Panc1 (cell line): Measurements from ENCODE around the gene TRIM54. TPM values are rescaled to one million over a fixed set of nuclear protein-coding genes. Genes with fewer than 3 reads are reported as not detected.

Experiments used
- ATAC-seq: fragments of 200-7000 bp; cut with Tn5 transposase; 2 replicates; pipeline ENCODE4 v1.9.1; 2020; ENCODE audit warnings: mild to moderate bottlenecking, moderate library complexity
- Bru-seq: library from RNA; stranded (reverse); fragments of 400-500 nt; gene quantifications from one replicate; lab custom pipeline; 2021; lab: Mats Ljungman, UMichigan
- BruChase-seq, 2 experiments: library from RNA; stranded (reverse); fragments of 400-500 nt; gene quantifications; one replicate each; lab custom pipeline; 2021; lab: Mats Ljungman, UMichigan
- BruUV-seq: library from RNA; stranded (reverse); fragments of 400-500 nt; replicated peaks from 2 replicates; lab custom pipeline; 2021; lab: Mats Ljungman, UMichigan
- CTCF ChIA-PET: fragments of 300-600 bp; sonication (Branson Sonifier 250); formaldehyde crosslinking; loops from one replicate; lab custom pipeline; 2022; ENCODE audit warnings: antibody characterized with exemption; lab: Charles Lee
- POLR2A ChIA-PET: fragments of 300-600 bp; sonication (Branson Sonifier 250); formaldehyde crosslinking; loops from one replicate; lab custom pipeline; 2022; ENCODE audit warnings: antibody characterized with exemption; lab: Charles Lee
- DNase-seq: peaks from one replicate; pipeline ENCODE4 v3.0.0-alpha.2; 2010; ENCODE audit warnings: low read depth, low spot score
- H3K27ac ChIP-seq: 2 replicates; pipeline ENCODE4 v1.5.1; 2011; ENCODE audit warnings: mild to moderate bottlenecking, low read length, inconsistent platforms
- H3K27me3 ChIP-seq: fragments of 200-500 bp; sonication (Bioruptor generic); 2 replicates; pipeline ENCODE4 v1.6.0; 2014; ENCODE audit warnings: low read length, inconsistent platforms; ENCODE audit not compliant: control insufficient read depth, insufficient read depth
- H3K36me3 ChIP-seq: fragments of 200-500 bp; sonication (Bioruptor generic); 2 replicates; pipeline ENCODE4 v1.5.1; 2014; ENCODE audit warnings: inconsistent platforms, mild to moderate bottlenecking, low read length, moderate library complexity; ENCODE audit not compliant: control insufficient read depth, insufficient read depth
- H3K4me1 ChIP-seq: 2 replicates; pipeline ENCODE4 v1.5.1; 2011; ENCODE audit warnings: inconsistent platforms, mild to moderate bottlenecking, low read length, moderate library complexity; ENCODE audit not compliant: control insufficient read depth, insufficient read depth
- H3K4me3 ChIP-seq, 2 experiments: 2 replicates each; pipeline ENCODE4 v1.5.1; 2011 to 2012; ENCODE audit warnings: low read depth in 2 of 2, low read length in 2 of 2, mild to moderate bottlenecking in 2 of 2, inconsistent platforms in 1 of 2, moderate library complexity in 1 of 2
- H3K9me3 ChIP-seq: fragments of 200-500 bp; sonication (Bioruptor generic); 2 replicates; pipeline ENCODE4 v1.5.1; 2014; ENCODE audit warnings: low read depth, mild to moderate bottlenecking, inconsistent platforms, low read length, moderate library complexity; ENCODE audit not compliant: control insufficient read depth, insufficient read depth
- CTCF ChIP-seq: fragments of 450-650 bp; IDR thresholded peaks from 2 replicates; pipeline ENCODE4 v1.5.1; 2017; ENCODE audit warnings: mild to moderate bottlenecking
- POLR2AphosphoS5 ChIP-seq: IDR thresholded peaks from 2 replicates; pipeline ENCODE4 v1.6.1; 2012; ENCODE audit warnings: mild to moderate bottlenecking, low read depth, low read length, moderate library complexity
- REST ChIP-seq, 2 experiments: IDR thresholded peaks; 2 replicates each; pipeline ENCODE4 v1.6.1; 2011 to 2012; ENCODE audit warnings: low read depth in 2 of 2, control low read depth in 1 of 2, low read length in 1 of 2, mild to moderate bottlenecking in 1 of 2, moderate library complexity in 1 of 2; ENCODE audit not compliant: insufficient read depth in 1 of 2
- SIN3A ChIP-seq: IDR thresholded peaks from 2 replicates; pipeline ENCODE4 v1.6.1; 2012; ENCODE audit warnings: low read depth, mild to moderate bottlenecking, low read length, moderate library complexity, borderline replicate concordance; ENCODE audit not compliant: insufficient read depth
- TCF7L2 ChIP-seq: IDR thresholded peaks from 2 replicates; pipeline ENCODE4 v1.6.1; 2011; ENCODE audit warnings: mild to moderate bottlenecking, low read depth, low read length, inconsistent platforms
- in situ Hi-C: cut with HindIII; loops from 2 replicates; pipeline ENCODE4 v1.10.0; 2016; ENCODE audit warnings: low sequenced_read_pairs, low pct_unique_long_range_greater_than_20kb
- intact Hi-C: fragments of 100-400 bp; cut with micrococcal nuclease; formaldehyde crosslinking; loops from one replicate; pipeline ENCODE4 v1.10.0; 2022; ENCODE audit not compliant: unreplicated experiment
- long read RNA-seq: library from polyadenylated mRNA; unstranded; transcript quantifications from one replicate; pipeline ENCODE4 v2.0.0, GENCODE V29; 2021; ENCODE audit not compliant: unreplicated experiment
- polyA plus RNA-seq: library from polyadenylated mRNA; unstranded; fragments of >200 nt; gene quantifications from one replicate; pipeline ENCODE4 v1.2.1, GENCODE V29; 2012; ENCODE audit warnings: missing spikeins; ENCODE audit not compliant: insufficient read length
- total RNA-seq: library from RNA; stranded (reverse); gene quantifications from one replicate; pipeline ENCODE4 v1.2.1, GENCODE V29; 2021; ENCODE audit not compliant: unreplicated experiment

TRIM54 gene
- total RNA-seq: 0.21 TPM
- polyA plus RNA-seq: 0.24 TPM
- Bru-seq, nascent RNA: percentile 14 among the genes with signal in this experiment
- percentile 10 among the genes with signal in this experiment for BruChase-seq, experiment 1, labeled RNA remaining after a 2-hour chase
- BruChase-seq, experiment 2, labeled RNA remaining after a 6-hour chase: percentile 13 among the genes with signal in this experiment
- long read RNA-seq: 0 reads

GRCh38 chr2:27281855-27282559 lies at the start of gene TRIM54:
Gene TRIM54 (plus strand): TSS chr2:27282429. CDS start chr2:27282732, 303 bp downstream.
- Histone ChIP-seq H3K36me3 (no peaks in the 10 kb centered on the region), H3K9me3 (no peaks in the 10 kb centered on the region), H3K27ac (no peak within 1 kb of the TSS), H3K4me1 (peaks cover 16% of the 10 kb centered on the region), H3K4me3 (no peak within 1 kb of the TSS), H3K27me3 (no peaks in the 10 kb centered on the region)
- in situ Hi-C loops (no loop called here), intact Hi-C loops (loop anchor here (5.0 kb wide), 1 partner anchor 185 kb away; no protein-coding TSS in a partner anchor)
- no peak for TF ChIP-seq REST (IDR thresholded peaks at IDR 0.05; ENCODE audit: insufficient read depth in 1 of 2, low read depth in 2 of 2, low read length in 1 of 2)
- no peak for TF ChIP-seq POLR2AphosphoS5
- TF ChIP-seq TCF7L2: no peak
- no peak for TF ChIP-seq CTCF
- no peak for TF ChIP-seq SIN3A
- no TSS peak for BruUV-seq
- CTCF ChIA-PET: interaction anchor here (0.6 to 1.0 kb wide), 2 partner anchors 15 to 403 kb away, joined by 3 read pairs; no protein-coding TSS in a partner anchor
- ATAC-seq (peak; percentile 49; the same call in 1 of the 2 replicates), DNase-seq (no peak)
- POLR2A ChIA-PET: interaction anchor here (1.1 kb wide), 1 partner anchor 185 kb away, joined by 3 read pairs; no protein-coding TSS in a partner anchor

GRCh38 chr2:27233341-27233740 lies 48.9 kb upstream of the TRIM54 start:
- Histone ChIP-seq H3K9me3 (no peaks in the 10 kb centered on the region), H3K36me3 (peaks cover 36% of the 10 kb centered on the region), H3K4me3 (no peak overlapping the region), H3K27me3 (no peaks in the 10 kb centered on the region), H3K4me1 (no peaks in the 10 kb centered on the region), H3K27ac (no peak overlapping the region)
- TF ChIP-seq TCF7L2 (no peak), POLR2AphosphoS5 (no peak), REST (IDR thresholded peaks at IDR 0.05; ENCODE audit: insufficient read depth in 1 of 2, low read depth in 2 of 2, low read length in 1 of 2) (no peak), SIN3A (no peak), CTCF (no peak)
- no peak for ATAC-seq
- DNase-seq: no peak
- ChIA-PET CTCF (no interaction called here), POLR2A (interaction anchor here (0.6 kb wide), 1 partner anchor 22 kb away, joined by 3 read pairs; the partner anchor contains the start of genes ATRAID and SLC5A6)
- no TSS peak for BruUV-seq
- intact Hi-C loops (no loop called here), in situ Hi-C loops (no loop called here)
